T-helper 22 cell (primary cell): Measurements from ENCODE around the gene POU5F2.

Experiments
- DNase-seq: peaks from one replicate; pipeline ENCODE4 v3.0.0-alpha.2; 2020; ENCODE audit warnings: low read depth

The POU5F2 gene, protein sequence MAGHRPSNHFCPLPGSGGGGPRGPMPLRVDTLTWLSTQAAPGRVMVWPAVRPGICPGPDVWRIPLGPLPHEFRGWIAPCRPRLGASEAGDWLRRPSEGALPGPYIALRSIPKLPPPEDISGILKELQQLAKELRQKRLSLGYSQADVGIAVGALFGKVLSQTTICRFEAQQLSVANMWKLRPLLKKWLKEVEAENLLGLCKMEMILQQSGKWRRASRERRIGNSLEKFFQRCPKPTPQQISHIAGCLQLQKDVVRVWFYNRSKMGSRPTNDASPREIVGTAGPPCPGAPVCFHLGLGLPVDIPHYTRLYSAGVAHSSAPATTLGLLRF

GRCh38 chr5:93741136-93741811 lies at the start of gene POU5F2:
Gene POU5F2 (minus strand): TSS chr5:93741600. CDS start chr5:93741563, 37 bp downstream.
- no peak for DNase-seq

DNA sequence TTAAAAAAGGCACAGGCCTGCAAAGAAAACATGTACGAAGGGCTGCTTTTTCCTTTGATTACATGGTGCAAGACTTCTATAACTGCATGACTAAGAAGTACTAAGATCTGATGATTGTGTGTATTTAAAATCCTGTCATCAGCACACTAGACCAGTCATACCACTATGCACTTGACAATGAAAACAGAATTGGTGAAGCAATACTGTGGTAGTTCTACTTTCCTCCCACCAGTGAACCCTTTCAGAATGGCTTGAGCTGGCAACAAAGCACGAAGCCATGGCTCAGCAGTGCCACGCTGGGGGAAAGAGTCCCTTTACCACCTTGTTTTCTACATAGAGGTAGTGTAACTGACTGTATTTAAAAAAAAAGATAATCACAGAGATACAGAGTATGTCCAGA lies 49.0 kb upstream of the POU5F2 start:
- no peak for DNase-seq

GRCh38 chr5:93789173-93790067 lies 48.0 kb upstream of the POU5F2 start:
- DNase-seq = no peak

- no peak for DNase-seq
Measured at GRCh38 chr5:93787598-93787997, 46.2 kb upstream of the POU5F2 start.

- DNase-seq = no peak
Measured at GRCh38 chr5:93785475-93785874, 44.1 kb upstream of the POU5F2 start.

- no peak for DNase-seq
Measured at GRCh38 chr5:93782978-93783377, 41.6 kb upstream of the POU5F2 start.

DNA sequence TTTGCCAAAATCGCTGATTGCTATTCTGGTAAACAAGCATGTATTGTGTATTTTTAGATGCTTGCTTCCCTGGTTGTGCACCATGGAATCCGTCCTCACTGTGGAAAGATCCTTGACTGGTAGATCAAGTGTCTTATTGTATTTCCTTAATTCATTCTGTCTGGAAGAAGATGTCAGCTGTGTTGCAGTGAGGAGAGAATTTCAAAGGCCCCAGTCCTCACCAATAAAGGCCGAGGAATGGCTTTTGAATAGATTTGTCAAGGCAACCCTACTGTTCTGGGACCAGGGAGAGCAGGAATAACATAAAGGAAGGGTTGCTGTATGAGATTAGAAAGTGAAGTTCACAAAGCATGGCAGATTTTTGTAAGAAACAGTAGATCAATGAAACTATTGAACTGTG lies 36.2 kb upstream of the POU5F2 start:
- no peak for DNase-seq

GRCh38 chr5:93756372-93756771 lies 15.0 kb upstream of the POU5F2 start:
- no peak for DNase-seq

DNA sequence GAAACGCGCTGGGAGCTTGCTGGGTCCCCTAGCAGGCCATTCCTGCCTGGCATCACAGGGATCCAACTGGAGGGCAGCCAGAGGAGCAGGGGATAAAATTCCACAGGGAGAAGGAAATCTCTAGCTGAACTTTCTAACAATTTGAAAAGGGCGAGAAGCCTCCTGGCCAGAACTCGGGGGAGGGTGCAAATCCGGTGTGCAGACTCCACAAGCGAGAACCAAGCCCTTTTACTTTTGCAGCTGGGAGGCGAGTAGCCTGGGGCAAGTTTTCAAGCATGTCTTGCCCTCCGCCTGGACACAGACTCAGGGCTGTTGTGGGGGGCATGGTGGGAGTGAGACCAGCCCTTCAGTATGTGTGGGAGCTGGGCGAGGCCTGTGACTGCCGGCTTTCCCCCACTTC lies 14.3 kb upstream of the POU5F2 start:
- no peak for DNase-seq

- DNase-seq = no peak
Measured at GRCh38 chr5:93748875-93749397, 7.5 kb upstream of the POU5F2 start.

DNA sequence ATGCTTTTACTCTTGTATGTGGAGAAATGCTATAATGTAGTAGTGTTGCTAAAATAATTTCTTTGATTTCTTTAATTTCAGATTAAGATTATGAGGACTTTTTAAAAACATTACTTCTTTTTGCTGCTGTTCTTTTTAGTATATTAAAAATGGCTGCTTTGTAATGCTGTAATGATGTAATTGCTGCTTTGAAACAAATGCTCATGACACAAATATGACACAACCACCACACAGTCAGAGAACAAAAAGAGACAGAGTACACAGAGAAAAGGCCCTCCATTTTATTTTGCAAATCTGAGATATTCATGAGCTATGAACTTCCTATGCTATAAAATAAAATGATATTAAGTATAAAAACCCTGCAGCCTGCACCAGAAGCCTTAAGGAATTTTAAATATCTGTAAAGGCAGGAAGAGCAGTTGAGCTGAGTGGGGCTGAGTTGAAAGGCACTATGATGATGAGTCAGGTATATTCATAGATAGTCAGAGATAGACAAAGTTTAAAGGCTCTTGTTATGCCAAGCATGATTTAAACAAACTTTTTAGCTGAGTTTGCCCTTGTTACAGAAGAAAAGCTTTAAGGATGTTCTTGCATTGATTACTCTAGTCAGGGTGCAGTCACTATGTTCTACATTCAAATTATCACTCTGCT lies 5.1 kb upstream of the POU5F2 start:
- DNase-seq = no peak

- DNase-seq = no peak
Measured at GRCh38 chr5:93736284-93736683, 5.1 kb downstream of the POU5F2 start.

GRCh38 chr5:93735378-93735777 lies 6.0 kb downstream of the POU5F2 start:
- no peak for DNase-seq

GRCh38 chr5:93731987-93732386 lies 9.4 kb downstream of the POU5F2 start:
- no peak for DNase-seq

GRCh38 chr5:93726595-93726994 lies 14.8 kb downstream of the POU5F2 start:
- DNase-seq = no peak

- DNase-seq = no peak
Measured at GRCh38 chr5:93724791-93725190, 16.6 kb downstream of the POU5F2 start.

- no peak for DNase-seq
Measured at GRCh38 chr5:93723681-93724080, 17.7 kb downstream of the POU5F2 start.

DNA sequence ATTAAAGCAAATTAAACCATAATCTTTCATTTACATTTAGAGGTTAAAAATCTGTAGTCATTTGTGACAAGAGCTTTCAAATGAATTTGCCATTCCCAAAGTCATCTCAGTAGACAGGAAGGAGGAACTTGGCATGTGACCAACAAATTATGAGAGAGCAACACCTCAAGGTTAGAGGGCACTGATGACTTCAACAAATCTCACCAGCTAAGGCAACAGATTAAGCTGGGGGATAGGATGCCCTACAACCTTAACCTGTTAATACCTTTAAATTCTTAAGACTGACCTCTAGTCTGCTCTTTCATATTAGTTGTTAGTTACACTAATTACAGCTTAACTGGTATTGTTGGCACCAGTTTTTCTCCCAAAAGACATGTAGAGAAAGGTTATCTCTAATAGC lies 18.4 kb downstream of the POU5F2 start:
- DNase-seq = no peak

GRCh38 chr5:93722588-93722987 lies 18.8 kb downstream of the POU5F2 start:
- no peak for DNase-seq

- DNase-seq = no peak
Measured at GRCh38 chr5:93721511-93721910, 19.9 kb downstream of the POU5F2 start.

DNA sequence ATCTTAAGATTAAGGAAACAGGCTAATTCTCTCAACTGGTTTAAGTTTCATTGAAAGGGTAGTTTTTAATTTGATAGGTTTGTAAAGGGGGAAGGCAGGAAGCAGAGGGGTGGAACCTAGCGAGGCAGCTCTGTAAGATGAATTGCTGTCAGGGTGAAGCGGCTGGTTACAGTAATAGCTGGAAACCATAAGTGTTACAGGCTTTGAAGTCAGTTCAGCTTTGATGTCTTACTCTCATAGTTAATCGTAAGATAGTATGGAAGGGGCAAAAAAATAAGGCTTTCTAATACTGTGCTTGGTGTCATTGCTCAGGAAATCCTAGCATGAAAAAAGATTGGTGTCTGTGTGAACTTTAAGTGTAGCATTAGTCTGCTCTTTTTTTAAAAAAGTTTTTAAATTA lies 20.3 kb downstream of the POU5F2 start:
- DNase-seq = no peak

DNA sequence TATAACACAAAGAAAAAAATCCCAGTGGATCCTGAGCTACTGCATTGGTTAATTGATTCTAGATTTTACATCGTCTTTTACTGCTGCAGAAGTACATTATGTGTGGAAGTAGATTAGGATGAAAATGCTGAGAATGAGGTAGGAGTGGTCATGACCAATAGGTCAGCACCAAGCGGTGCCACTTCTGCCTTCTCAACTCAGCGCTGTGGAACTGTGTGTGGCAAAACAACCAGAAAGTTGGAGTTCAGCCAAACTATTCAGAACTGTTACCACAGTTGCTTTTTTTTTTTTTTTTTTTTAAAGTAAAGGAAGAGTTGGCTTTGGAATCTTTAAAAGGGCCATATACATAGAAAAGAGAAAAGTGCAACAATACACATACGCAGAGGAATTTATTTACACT lies 24.2 kb downstream of the POU5F2 start:
- no peak for DNase-seq
